Body of pancreas (tissue), 4 donors: ENCODE data around the gene MS4A13. TPM values are rescaled to one million over a fixed set of nuclear protein-coding genes. Genes with fewer than 3 reads are reported as not detected.
"Not testable (repeated sequence)": the region's sequence is repeated elsewhere in the genome, so short reads cannot be mapped to it uniquely, and the experiment has no call there.

Experiments used
- ATAC-seq: fragments of 150-250 bp; one replicate; pipeline ENCODE4 v1.9.1; 2016
- DNase-seq, 4 donors: peaks; one replicate each; pipeline ENCODE4 v3.0.0-alpha.2; 2019
- H3K27ac ChIP-seq, 4 donors: fragments of 200-600 bp; sonication (generic); 1 replicate in 3 of 4; 2 replicates in 1 of 4; pipeline versions ENCODE4 v1.5.1 to v1.6.1; 2016 to 2019; ENCODE audit warnings: mild to moderate bottlenecking in 1 of 4, mixed read lengths in 1 of 4, moderate library complexity in 1 of 4
- H3K27me3 ChIP-seq, 2 donors: fragments of 200-600 bp; sonication (generic); one replicate each; pipeline ENCODE4 v1.6.0; 2016; ENCODE audit warnings: mild to moderate bottlenecking in 1 of 2
- H3K36me3 ChIP-seq, 2 donors: fragments of 200-600 bp; sonication (generic); replicated peaks in 1 of 2; 2 replicates each; pipeline ENCODE4 v1.5.1; 2016; ENCODE audit warnings: low read depth in 2 of 2; ENCODE audit not compliant: insufficient read depth in 1 of 2
- H3K4me1 ChIP-seq: fragments of 200-600 bp; sonication (generic); one replicate; pipeline ENCODE4 v1.6.0; 2016
- H3K4me3 ChIP-seq, 2 donors: fragments of 200-600 bp; sonication (generic); 1 replicate in 1 of 2; 2 replicates in 1 of 2; pipeline ENCODE4 v1.5.1; 2016 to 2019
- H3K9me3 ChIP-seq, 3 donors: fragments of 200-600 bp; sonication (generic); 1 replicate in 2 of 3; 2 replicates in 1 of 3; pipeline ENCODE4 v1.5.1; 2016
- CTCF ChIP-seq, 7 experiments: fragments of 450-650 bp in 4 of 7; fragments of 200-600 bp in 3 of 7; sonication (generic) in 3 of 7; IDR thresholded peaks; one replicate each; pipeline ENCODE4 v1.5.1; 2016 to 2019; ENCODE audit warnings: antibody characterized with exemption in 7 of 7
- POLR2A ChIP-seq, 3 donors: fragments of 450-650 bp; IDR thresholded peaks; one replicate each; pipeline ENCODE4 v1.6.1; 2016; ENCODE audit warnings: antibody characterized with exemption in 3 of 3, mild to moderate bottlenecking in 2 of 3
- WGBS, 2 donors: methylation state at CpG; one replicate each; pipeline ENCODE4 v1.1.5; 2017; 5-methylcytosine and 5-hydroxymethylcytosine counted together
- intact Hi-C: fragments of 100-400 bp; cut with DNase I; formaldehyde crosslinking; loops from one replicate; pipeline ENCODE4 v1.15.1; 2023
- total RNA-seq, 2 donors: library from RNA; depleted of rRNA; stranded (reverse); fragments of >200 nt; gene quantifications; one replicate each; pipeline ENCODE4 v1.1.0, GENCODE V29; 2016

The MS4A13 gene
- total RNA-seq, 2 donors from 2014 or later: not detected

DNA sequence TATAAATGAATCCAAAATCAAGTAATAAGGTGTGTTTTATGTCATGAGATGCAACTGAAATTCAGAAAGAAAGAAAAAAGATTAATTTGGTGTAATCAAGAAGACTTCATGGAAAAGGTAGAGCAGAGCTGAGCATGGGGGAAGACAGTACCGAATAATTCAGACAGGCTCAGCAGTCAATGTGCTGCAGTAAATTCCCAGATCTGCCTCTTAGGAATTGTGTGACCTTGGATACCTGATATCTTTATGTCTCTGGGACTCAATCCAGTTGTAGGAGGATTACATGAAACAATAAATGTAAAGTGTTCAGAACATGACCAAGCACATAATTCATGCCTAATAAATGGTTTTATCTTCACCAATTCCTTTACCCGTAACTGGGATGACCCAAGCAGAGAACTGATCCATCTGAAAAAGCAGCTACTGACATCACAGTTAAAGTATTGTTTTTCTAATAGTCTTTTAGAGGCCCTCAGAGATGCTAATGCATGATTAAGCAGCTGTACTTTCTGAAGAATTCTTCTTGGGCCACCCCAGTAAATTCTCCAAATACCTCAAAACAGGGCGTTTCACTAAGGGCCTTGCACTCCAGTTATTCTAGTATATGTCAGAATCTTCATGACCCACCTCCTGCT is 14.8 kb upstream of the MS4A13 start:
- 40 to 53% methylated on average over 3 of the region's 3 CpGs for WGBS, 2 donors
- H3K4me1 ChIP-seq: no peaks in the 10 kb centered on the region
- no peak for DNase-seq
- no peak for TF ChIP-seq CTCF (IDR thresholded peaks at IDR 0.05)
- no peak for TF ChIP-seq POLR2A (IDR thresholded peaks at IDR 0.05)
- H3K9me3 ChIP-seq: no peaks in the 10 kb centered on the region
- intact Hi-C loops: no loop called here
- no peak for ATAC-seq
- H3K4me3 ChIP-seq: no peak overlapping the region
- no peaks in the 10 kb centered on the region for H3K27me3 ChIP-seq
- H3K27ac ChIP-seq: no peak overlapping the region
- no peaks in the 10 kb centered on the region for H3K36me3 ChIP-seq

DNA sequence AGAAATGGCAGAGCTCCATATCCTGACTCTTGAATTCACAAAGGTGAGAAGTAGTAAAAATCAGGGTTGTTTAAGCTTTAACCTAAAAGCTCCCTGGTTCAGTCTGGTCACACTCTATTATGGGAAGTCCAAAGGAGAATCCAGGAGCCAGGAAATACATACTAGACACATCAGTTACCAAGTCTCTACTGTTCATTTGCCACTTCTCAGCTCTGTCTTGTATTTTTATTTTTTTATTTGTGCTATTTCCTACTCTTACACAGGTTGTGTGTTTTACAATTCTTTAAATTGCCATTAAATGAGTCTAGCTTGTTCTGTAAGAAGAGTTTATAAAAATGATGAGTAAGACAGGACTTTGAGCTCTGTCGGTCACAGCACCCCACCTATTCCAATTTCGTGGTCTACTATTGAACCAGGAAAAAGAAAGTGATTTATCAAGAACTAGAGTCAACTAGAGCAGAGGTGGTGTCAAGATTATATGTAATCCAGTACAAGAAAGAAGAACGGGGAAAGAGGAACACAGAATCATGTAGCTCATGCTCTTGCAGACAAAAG is 12.9 kb upstream of the MS4A13 start:
- DNase-seq: no peak
- WGBS, 2 donors: 42 to 45% methylated on average over 3 of the region's 3 CpGs
- ATAC-seq: no peak
- no peak for TF ChIP-seq POLR2A (IDR thresholded peaks at IDR 0.05)
- TF ChIP-seq CTCF (IDR thresholded peaks at IDR 0.05): no peak
- H3K27me3 ChIP-seq: no peaks in the 10 kb centered on the region
- H3K36me3 ChIP-seq: no peaks in the 10 kb centered on the region
- H3K4me1 ChIP-seq: no peaks in the 10 kb centered on the region
- no peak overlapping the region for H3K27ac ChIP-seq
- no peaks in the 10 kb centered on the region for H3K9me3 ChIP-seq
- H3K4me3 ChIP-seq: no peak overlapping the region
- intact Hi-C loops: no loop called here

GRCh38 chr11:60504219-60504905 is 10.8 kb upstream of the MS4A13 start:
- no peak overlapping the region for H3K4me3 ChIP-seq
- H3K36me3 ChIP-seq: no peaks in the 10 kb centered on the region
- no peak for DNase-seq
- H3K27me3 ChIP-seq: no peaks in the 10 kb centered on the region
- no peaks in the 10 kb centered on the region for H3K4me1 ChIP-seq
- no peaks in the 10 kb centered on the region for H3K9me3 ChIP-seq
- intact Hi-C loops: no loop called here
- no peak overlapping the region for H3K27ac ChIP-seq
- TF ChIP-seq CTCF (IDR thresholded peaks at IDR 0.05): no peak
- no peak for TF ChIP-seq POLR2A (IDR thresholded peaks at IDR 0.05)
- 72 to 79% methylated on average over 3 of the region's 3 CpGs for WGBS, 2 donors
- ATAC-seq: no peak

DNA sequence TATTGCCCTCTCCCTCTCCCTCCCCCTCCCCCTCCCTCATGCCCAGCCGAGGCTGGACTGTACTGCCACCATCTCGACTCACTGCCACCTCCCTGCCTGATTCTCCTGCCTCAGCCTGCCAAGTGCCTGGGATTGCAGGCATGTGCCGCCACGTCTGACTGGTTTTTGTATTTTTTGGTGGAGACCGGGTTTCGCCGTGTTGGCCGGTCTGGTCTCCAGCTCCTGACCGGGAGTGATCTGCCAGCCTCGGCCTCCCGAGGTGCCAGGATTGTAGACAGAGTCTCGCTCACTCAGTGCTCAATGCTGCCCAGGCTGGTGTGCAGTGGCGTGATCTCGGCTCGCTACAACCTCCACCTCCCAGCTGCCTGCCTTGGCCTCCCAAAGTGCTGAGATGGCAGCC is 5.6 kb upstream of the MS4A13 start:
- H3K36me3 ChIP-seq, H3K27ac ChIP-seq, H3K9me3 ChIP-seq, ATAC-seq, H3K27me3 ChIP-seq, H3K4me3 ChIP-seq, intact Hi-C loops, H3K4me1 ChIP-seq, DNase-seq: not testable (repeated sequence)
- 70 to 80% methylated on average over 10 to 14 of the region's 15 CpGs for WGBS, 2 donors

- H3K27me3 ChIP-seq, intact Hi-C loops, ATAC-seq, H3K9me3 ChIP-seq, H3K4me3 ChIP-seq, H3K36me3 ChIP-seq, H3K27ac ChIP-seq, DNase-seq, H3K4me1 ChIP-seq: not testable (repeated sequence)
- 92% methylated on average over 25 of the region's 28 CpGs; no CpG with 5 or more reads in 1 of the 2 donors for WGBS, 2 donors
Observed at GRCh38 chr11:60510209-60510608, 5.0 kb upstream of the MS4A13 start.
